Measurements from ENCODE around the gene LAMC1.

DNA sequence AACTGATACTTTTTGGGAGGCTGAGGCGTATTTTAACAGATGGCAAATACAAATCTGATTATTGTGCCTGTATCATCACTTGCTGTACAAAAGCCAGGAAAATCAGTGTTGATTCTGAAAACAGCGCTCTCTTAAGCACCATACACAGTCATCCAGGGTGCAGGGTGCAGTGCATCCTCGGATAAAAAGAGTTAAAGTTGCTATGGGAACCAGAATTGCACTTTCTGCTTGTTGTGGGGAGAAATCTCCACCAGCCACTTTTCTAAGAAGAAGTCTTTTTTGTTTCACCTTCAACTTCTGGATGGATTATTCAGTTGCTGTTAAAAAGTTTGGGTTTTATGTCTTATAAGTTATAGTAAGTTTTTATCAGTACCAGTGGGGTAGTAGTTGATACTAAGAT, 3.8 kb downstream of the LAMC1 start:
- TF ChIP-seq POLR2A (IDR thresholded peaks at IDR 0.05) (no peak), CTCF (IDR thresholded peaks at IDR 0.05) (no peak)
